Fibroblast of skin of back (primary cell): ENCODE measurements around the gene F2RL2. TPM values are rescaled to one million over a fixed set of nuclear protein-coding genes. Genes with fewer than 3 reads are reported as not detected.

Experiments
- DNase-seq: peaks from one replicate; pipeline ENCODE4 v3.0.0-alpha.2; 2013
- polyA plus RNA-seq, 2 experiments: library from polyadenylated mRNA; unstranded; fragments of 120-200 nt; gene quantifications; one replicate each; pipeline ENCODE4 v1.2.1, GENCODE V29; 2013; ENCODE audit not compliant: insufficient read length in 2 of 2

F2RL2 gene, protein sequence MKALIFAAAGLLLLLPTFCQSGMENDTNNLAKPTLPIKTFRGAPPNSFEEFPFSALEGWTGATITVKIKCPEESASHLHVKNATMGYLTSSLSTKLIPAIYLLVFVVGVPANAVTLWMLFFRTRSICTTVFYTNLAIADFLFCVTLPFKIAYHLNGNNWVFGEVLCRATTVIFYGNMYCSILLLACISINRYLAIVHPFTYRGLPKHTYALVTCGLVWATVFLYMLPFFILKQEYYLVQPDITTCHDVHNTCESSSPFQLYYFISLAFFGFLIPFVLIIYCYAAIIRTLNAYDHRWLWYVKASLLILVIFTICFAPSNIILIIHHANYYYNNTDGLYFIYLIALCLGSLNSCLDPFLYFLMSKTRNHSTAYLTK
- 13.2 TPM for polyA plus RNA-seq (2013, experiment 1 of 2; ENCODE audit: insufficient read length)
- polyA plus RNA-seq (2013, experiment 2 of 2; ENCODE audit: insufficient read length), result 6.6 TPM

DNA sequence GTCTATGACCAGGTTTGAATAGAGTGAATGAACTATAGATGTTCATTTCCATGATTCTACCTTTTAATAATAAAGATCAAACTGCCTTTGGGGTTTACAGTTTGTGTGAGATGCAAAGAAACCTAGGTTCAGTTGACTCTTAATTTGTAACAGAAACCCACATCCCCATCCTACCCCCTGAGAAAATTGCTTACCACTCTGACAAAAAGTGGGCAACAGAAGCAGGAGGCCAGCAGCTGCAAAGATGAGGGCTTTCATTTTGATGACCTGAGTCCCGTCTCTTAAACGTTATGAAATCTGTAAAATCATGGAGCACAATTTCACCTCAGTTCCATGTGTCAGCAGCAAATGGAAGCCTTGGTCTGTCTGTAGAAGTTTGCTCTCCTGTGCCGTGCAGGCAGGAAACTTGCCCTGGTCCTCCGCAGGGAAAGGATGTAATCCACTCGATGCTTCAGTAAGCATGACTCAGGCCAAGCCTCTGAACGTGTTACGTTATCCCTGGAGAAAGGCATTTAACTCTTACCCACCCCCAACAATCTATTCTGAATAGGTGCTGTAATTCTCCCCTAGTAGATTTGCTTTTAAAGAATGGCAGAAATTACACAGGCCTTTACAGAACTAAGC is at the start of gene F2RL2:
F2RL2 (minus strand) TSS at position 431 of the 624 bp plus-strand sequence; CDS start at position 258, 173 bp downstream.
- DNase-seq, result peak; percentile 87

DNA sequence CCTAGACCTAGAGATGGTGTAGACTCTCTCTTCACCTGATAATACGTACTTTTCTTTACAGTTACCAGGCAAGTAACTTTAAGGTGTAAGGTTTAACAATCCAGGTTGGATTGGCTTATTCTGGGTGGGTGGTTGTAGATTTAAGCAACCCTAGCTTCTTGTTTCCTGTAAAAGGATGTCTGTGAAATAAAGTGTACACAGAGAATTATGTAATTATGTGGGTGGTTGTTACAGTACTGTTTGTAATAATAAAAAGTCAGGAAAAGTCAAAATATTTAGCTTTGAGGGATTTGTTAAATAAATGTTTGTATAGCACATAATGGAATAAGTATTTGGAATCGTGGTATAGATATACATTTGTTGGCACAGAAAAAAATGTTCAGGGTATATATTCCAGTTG is 49.0 kb upstream of the F2RL2 start:
- DNase-seq, result peak; percentile 8

DNA sequence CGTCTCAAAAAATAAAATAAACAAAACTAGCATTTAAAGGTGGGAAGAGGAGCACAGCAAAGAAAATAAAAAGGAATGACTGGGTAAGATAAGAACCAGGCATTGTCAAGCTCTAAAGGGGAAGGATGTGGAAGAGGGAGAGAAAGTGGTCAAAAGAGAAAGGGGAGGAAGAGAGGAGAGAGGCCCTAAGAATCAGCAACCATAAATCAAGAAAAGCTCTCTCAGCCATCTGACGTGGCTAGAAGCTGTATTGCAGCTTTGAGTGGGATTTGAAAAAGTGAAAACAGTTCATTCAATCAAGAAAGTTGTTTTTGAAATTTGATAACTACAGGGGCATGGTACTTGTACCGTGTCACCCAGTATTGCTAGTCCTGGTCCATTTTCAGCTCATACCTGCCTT is 47.3 kb upstream of the F2RL2 start:
- no peak for DNase-seq

DNA sequence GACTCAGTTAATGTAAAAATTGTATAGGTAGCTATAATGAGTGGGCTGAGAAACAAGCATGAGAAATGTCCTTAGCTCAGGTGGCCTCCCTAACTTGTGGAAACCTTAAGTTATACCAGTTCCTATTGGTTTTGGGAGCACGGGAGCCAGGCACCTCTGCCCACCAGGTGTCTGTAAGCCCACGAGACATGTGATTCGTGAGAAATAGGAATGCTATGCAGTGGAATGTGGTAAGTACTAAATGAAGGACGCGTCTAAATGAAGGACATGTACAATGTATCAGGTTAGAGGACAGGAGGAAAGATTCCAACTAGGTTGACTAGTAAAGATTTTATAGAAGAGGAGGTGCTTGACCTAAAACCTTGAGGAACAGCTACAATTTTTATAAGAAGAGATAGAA is 46.0 kb upstream of the F2RL2 start:
- DNase-seq, result no peak

DNA sequence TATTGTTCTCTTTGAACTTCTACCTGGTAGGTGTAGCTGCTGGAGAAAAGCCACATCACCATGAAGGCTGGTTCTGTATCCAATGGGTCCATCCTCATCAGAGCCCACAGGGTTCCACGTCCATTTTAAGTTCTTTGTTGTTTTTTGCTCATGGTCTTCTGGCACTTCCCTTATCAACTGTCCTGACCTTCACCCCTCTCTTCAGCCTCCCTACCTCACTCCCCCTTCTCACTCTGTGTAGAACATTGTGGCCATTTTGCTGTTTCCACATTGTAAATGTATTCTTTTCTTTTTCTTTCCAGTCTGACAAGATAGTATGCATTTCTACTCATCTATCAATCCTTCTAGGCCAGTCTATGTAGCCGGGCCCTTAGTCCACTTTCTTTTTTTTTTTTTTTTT is 44.3 kb upstream of the F2RL2 start:
- DNase-seq, result no peak

DNA sequence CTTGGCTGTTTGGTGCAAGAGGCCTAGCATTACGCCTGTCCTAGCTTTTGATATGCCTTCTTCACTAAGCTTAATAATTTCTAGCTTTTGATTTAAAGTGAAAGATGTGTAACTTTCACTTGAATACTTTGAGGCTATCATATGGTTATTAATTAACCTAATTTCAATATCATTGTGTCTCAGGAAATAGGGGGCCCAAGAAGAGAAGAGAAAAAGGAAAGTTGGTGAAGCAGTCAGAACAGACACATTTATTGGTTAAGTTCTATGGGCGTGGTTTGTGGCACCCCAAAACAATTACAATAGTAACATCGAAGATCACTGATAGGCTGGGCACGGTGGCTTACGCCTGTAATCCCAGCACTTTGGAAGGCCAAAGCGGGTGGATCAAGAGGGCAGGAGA is 40.9 kb upstream of the F2RL2 start:
- no peak for DNase-seq

DNA sequence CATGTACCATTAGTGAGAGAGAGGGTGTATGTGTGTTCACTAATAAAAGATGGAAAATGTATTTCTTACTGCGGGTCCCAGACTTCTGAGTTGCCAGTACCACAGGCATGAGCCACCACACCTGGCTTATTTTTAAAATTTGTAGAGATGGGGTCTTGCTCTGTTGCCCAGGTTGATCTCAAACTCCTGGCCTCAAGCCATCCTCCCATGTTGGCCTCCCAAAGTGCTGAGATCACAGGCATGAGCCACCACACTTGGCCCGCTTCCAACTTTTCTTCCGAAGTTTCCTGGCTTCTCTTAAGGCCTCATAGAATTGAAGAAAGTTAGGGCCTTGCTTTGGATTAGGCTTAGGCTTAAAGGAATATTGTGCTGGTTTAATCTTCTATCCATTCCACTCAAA is 40.4 kb upstream of the F2RL2 start:
- DNase-seq, result peak; percentile 12

DNA sequence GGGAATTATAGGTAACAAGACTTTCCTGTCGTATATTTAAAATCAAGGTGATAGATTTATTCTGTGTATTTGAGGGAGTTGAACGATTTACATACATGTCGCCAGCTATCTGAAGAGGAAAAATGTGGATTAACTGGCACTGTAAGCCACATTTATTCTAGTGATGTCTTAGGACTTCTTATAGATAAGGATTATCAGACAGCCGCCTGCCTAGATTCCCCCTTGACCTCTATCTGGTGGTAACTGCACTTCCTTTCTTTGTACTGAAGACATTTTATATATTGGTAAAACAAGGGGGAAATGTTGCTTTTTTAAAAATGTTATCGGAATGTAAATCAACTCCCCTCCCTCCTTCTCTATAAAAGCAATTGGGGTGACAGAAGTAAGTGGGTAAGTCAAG is 39.3 kb upstream of the F2RL2 start:
- DNase-seq, result no peak

DNA sequence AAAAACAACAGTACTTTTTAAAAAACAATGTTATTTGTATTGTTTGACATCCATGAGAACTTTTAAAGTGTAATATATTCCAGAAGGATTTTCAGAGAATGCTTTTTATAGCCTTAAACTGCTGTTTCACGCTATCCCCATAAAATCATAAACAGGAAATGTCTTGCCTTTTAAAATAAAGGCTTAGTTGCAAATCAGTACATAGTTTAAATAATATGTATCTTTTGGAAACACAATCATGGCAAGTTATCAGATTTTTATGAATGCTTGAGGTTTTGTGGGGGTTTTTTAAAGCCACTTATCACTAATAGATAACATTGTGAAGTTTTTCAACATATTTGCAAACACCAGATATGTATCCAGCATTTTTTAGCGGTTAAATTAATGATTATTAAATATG is 37.2 kb upstream of the F2RL2 start:
- no peak for DNase-seq

DNA sequence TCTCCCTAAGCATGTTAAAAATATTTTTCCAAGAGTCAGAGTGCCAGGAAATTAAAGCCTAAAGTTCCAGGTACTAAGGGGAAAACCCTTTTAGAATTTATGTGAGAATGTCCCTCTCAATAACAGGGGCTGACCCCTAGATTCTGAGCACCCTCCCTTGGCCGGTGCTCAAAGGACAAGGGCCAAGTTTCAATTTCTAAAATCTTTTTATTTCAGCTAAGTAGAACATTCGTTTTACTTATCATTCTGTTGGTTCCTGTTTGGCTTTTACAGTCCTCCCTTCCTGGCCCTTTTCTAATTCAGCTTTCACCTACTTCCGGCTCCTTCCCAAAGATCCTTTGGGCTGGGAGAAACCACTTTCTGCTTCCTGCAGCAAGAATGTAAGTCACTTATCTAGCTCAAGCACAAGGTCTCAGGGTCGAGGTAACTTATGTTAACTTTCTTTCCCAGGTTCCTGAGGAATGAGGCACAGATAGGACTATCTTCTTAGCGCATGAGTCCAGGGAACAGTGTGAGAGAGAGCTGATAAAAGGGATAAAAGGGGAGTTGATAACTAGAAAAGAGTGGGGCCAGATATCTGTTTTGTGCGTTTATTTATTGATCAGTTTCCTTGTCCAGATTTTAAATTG is 34.6 kb upstream of the F2RL2 start:
- no peak for DNase-seq

DNA sequence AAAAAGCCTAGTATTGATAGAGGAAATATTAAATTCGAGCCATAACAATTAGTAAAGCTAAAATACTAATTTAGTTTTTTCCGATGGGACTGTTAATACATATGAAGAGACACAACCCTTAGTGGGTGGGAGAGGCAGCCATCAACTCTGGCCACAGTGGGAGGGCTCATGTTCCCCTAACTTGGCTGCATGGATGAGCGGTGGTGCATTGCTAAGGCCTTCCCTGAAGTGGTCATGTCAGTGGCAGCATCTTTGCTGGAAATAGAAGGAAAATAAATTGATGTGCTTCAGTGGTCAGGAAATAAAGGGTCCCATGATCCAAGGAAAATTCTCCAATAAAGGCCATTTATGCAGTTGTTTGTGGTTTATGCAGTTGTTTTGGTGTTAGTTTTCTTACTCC is 33.9 kb upstream of the F2RL2 start:
- DNase-seq, result no peak

DNA sequence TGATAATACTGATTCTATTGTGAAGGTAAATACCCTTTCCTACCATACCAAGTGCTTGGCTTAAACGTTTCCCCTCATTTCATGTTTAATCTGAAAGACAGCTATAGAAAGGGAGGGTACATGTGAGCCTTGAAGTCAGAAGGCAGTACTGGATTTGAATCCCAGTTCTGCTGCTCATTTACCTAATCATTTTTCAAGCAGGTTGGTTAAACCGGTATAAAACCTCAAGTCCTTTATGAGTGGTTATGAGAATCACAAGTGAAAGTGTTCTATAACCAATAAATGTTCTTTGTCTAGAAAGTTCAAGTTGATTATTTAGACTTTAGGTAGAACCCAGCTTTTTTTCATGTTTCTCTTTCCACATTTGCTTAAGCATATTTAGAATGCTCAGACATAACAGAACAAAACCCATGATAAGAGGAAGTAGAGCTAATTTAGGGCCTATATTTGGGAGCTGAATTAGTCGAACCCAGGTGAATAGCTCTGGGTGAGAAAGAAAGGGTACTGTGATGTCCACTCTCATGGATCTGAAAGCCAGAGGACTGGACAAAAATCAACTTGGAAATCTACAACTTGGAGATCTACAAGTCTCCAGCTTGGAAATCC is 29.7 kb upstream of the F2RL2 start:
- no peak for DNase-seq

DNA sequence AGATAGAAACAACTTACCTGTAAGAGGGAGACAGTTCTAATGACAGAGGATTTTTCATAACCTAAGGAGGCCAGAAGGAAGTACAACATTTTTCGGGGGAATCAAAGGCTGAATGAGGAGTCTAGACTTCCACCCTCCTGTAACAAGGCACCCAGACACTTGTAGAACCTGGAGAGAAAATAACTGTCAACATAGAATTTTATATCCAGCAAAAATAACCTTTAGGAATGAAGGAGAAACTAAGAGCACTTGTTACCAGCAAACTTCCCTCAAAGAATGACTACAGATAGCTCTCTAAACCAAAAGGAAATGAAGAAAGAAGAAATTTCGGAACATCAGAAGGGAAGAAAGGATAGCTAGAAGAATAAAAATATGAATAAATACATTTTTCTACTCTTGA is 25.9 kb upstream of the F2RL2 start:
- no peak for DNase-seq

DNA sequence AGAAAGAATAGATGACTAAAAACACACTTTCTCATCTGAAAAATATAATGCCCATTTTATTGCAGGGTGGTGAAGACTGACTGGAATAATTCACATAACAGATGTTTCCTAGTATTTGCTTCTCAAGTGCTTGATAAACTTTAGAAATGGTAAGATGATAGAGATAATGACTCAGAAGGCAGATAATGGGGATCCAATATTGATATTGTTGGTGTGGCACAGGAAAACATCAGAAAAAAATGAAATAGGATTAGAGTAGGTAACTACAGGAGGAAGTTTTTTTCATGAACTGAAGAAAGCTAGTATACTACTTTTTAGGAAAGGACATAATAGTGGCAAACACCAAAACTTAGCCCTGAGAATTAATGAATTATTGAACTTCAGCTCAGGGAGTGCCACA is 20.2 kb upstream of the F2RL2 start:
- no peak for DNase-seq

DNA sequence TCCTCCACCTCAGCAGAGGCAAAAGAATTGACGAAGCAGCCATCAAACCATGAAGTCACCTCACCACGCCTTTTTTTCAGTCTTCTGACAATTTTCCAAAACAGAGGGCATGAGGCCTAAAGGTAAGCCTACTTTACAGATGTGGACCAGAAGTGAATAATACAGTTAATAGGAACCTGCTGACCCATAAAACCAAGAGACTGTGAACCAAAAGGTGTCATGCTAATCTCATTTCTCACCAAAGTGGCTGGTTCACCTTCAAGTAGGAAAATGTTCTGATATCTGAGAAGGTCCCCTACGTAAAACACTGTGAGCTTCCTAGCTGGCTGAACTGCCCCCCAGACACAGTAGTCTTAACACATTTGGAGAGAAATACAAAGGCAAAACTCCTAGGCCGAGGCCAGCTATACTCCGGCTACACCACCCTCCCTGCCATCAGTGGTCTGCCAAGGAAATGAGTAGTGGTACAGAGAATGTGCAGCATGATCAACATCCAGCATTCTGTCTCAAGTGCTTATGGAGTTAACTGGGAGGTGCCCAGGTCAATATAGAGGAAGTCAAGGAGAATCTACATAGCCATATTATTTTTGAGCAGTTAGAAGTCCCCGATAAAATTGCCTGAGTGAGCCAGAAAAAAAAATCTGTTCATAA is 19.3 kb upstream of the F2RL2 start:
- peak; percentile 72 for DNase-seq

DNA sequence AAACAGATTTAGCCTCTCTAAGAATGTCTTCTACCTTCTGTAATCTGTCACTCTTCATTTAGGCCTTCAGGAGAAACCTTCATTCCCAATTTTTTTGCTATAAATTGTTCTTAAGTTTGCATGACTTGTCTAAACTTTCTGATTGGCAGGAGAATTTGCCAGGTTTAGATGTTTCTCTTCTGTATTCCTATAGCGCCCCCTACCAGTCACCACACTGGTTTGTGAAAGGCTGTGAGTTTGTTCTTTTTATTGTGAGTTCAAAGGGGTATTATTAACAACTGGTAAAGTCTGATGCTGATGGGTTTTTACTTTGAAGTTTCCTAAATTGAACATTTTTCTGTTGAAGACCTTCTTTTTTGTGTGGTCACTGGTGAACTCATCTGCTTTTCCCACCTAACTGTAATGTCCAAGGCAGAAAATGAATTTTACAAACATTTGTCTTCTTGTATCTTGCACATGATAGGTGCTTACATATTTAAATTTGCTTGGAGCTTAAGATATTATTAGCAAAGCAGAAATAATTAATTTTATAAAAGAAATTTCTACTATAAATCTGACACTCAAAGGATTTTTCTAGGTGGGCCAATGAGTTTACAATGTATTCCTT is 18.4 kb upstream of the F2RL2 start:
- peak; percentile 76 for DNase-seq

DNA sequence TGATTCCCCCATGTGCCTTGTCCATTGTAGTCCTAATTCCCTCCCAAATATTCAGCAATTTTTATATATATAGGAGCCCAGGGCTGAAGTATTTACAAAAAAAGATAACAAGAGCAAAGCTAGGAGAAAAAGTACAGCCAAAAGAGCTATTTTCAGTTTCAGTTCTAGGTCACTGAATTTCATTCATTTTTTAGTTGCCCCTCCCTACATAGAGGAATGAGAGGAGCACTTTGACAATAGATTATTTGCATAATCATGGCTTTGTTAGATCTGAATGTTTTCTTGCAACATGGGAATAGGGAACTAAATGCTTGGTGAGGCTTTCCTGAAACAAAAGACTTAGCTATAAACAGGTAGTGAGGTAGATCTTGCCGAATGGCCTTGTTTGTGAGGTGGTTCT is 15.3 kb upstream of the F2RL2 start:
- no peak for DNase-seq

DNA sequence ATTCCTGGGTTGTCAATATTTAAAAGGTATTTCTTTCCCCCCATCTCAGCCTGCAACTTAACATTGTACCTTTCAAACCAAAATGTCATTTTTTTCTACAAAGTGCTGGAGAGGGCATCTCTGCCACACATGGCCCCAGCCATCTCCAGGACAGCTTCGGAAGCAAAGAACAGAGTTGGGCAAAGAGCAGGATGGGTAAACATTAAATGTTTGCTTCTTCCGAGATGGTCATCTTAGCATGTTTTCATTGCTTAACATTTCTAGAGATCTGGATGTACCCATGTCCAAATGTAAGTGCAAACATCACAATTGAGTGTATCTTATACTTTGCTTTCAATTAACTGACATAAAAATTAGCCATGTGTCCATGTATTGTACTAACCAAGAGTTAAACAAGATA is 14.3 kb upstream of the F2RL2 start:
- no peak for DNase-seq

DNA sequence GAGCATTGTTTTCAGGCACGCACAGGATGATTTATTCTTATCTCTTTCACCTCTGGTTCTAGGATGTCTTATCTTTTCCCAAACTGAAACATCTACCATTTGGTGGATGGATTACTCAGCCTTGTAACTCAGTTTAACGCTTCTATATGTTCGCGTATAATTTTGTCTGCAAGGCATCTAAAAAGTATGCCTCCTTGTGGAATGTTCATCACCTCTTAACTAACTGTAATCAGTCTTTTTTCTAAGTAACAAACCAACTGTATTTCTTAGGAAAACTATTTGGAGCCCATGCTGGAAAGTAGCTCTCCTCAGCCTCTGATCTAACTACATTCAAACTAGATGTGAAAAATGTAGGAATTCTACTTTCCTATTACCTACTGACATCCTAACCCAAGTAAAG is 11.5 kb upstream of the F2RL2 start:
- no peak for DNase-seq

DNA sequence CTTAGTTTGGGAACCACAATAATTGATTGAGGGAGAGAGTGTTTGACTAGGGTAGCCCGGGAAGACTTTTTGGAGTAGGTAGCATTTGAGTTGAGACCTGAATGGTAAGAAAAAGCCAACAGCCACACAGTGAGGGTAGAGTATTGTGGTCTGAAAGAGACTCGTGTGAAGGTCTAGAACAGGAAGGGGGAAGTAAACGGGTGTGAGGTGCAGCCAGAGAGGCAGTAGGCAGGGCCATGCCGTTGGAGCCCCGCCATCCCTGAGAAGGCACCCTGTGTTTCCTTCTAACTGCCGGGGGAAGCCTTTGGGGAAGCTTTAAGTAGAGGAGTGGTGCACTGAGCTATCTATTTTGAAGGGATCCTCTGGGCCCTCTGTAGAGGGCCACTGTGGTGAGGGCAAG is 3.5 kb upstream of the F2RL2 start:
- DNase-seq, result no peak

DNA sequence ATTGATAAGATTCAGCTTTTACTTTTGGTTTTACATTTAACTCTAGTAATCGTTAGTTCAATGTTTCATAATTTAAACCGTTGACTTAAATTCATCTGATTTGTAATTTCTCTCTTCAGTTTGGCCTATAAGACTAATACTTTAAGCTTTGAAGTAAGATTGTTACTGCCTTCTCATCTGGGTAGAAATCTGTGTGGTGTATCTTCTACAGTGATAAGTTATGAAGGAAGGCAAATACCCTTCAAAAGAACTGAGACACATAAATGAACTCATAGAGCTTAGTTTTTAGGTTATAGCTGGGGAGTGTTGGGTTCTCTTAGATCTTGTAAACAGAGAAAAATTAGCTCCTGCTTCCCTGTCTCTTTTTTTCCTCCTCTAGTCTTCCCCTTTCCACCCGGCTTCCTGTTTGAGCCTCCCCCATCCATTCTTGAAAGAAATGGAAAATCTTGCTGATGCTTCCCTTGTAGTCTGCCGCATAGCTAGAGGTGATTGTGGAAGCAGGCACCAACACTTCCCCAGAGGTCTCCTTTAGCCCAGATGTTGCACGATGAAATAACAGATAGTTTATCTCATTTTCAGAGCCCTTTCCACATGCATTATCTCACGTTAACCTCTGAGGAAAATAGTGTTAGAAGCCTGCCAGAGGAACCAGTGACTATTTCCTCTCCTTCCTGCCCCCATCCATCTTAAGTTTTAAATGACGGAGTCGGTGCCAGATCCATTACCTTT is 2.0 kb upstream of the F2RL2 start:
- no peak for DNase-seq

DNA sequence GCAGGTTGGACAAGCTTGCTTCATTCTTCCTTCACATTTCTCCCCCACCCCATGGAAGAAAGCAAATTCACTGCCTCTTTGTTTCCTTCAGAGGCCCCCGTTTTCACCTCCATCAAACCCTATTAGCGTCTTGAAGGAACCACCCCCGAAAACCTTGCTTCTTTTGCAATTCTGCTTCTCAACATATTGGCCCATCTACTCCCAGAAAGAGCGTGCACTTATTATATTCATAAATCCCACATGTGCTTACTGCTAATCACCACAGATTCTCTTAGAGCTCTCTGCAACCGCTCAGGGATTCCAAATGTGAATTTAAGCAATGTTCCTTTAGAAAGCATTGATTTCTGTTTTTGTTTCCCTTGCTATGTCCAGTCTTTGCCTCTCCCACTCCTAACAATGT is 1.1 kb downstream of the F2RL2 start:
- DNase-seq, result no peak
